Memory B cell (primary cell): ENCODE measurements around the gene TRIM48.
"Not testable (repeated sequence)": the region's sequence is repeated elsewhere in the genome, so short reads cannot be mapped to it uniquely, and the experiment has no call there.

ENCODE experiments used
- ATAC-seq: fragments of 150-1000 bp; cut with Tn5 transposase; 2 replicates; pipeline ENCODE4 v1.10.0; 2021; ENCODE audit warnings: low read depth, mild to moderate bottlenecking, moderate library complexity
- DNase-seq, 2 donors: peaks; one replicate each; pipeline ENCODE4 v3.0.0; 2022; ENCODE audit warnings: low spot score in 2 of 2
- H3K27ac Mint-ChIP-seq: one replicate; pipeline ENCODE4 v1.8.0; 2022; ENCODE audit warnings: mild to moderate bottlenecking, moderate library complexity, mixed read lengths
- H3K27me3 Mint-ChIP-seq: one replicate; pipeline ENCODE4 v1.8.0; 2022; ENCODE audit warnings: mixed read lengths
- H3K36me3 Mint-ChIP-seq: one replicate; pipeline ENCODE4 v1.8.0; 2022; ENCODE audit warnings: mild to moderate bottlenecking, mixed read lengths
- H3K4me1 Mint-ChIP-seq: one replicate; pipeline ENCODE4 v1.8.0; 2022; ENCODE audit warnings: mixed read lengths
- H3K4me3 Mint-ChIP-seq: one replicate; pipeline ENCODE4 v1.8.0; 2022; ENCODE audit warnings: mild to moderate bottlenecking, moderate library complexity, mixed read lengths
- H3K9me3 Mint-ChIP-seq: one replicate; pipeline ENCODE4 v1.8.0; 2022; ENCODE audit warnings: mixed read lengths

TRIM48 gene, protein sequence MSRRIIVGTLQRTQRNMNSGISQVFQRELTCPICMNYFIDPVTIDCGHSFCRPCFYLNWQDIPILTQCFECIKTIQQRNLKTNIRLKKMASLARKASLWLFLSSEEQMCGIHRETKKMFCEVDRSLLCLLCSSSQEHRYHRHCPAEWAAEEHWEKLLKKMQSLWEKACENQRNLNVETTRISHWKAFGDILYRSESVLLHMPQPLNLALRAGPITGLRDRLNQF

GRCh38 chr11:55261855-55262254, at the start of gene TRIM48:
Gene TRIM48, plus strand, starts transcription at chr11:55262155. Its CDS starts 113 bp downstream, at chr11:55262268.
- ATAC-seq, DNase-seq, H3K27me3 Mint-ChIP-seq, H3K4me3 Mint-ChIP-seq, H3K4me1 Mint-ChIP-seq, H3K27ac Mint-ChIP-seq, H3K9me3 Mint-ChIP-seq, H3K36me3 Mint-ChIP-seq: not testable (repeated sequence)

- H3K4me1 Mint-ChIP-seq, H3K4me3 Mint-ChIP-seq, ATAC-seq, H3K9me3 Mint-ChIP-seq, H3K27ac Mint-ChIP-seq, H3K36me3 Mint-ChIP-seq, H3K27me3 Mint-ChIP-seq, DNase-seq: not testable (repeated sequence)
Measured at GRCh38 chr11:55238316-55238715, 23.6 kb upstream of the TRIM48 start.

GRCh38 chr11:55263081-55263480, 1.1 kb downstream of the TRIM48 start:
- no peak for DNase-seq
- Mint-ChIP-seq H3K36me3 (no peaks in the 10 kb centered on the region), H3K4me1 (no peaks in the 10 kb centered on the region), H3K27ac (no peak overlapping the region), H3K9me3 (no peaks in the 10 kb centered on the region), H3K27me3 (no peaks in the 10 kb centered on the region), H3K4me3 (no peak overlapping the region)
- ATAC-seq, result no peak
